ENCODE measurements around the gene P2RX7.
"Not testable (repeated sequence)": the region's sequence is repeated elsewhere in the genome, so short reads cannot be mapped to it uniquely, and the experiment has no call there.

The P2RX7 gene

DNA sequence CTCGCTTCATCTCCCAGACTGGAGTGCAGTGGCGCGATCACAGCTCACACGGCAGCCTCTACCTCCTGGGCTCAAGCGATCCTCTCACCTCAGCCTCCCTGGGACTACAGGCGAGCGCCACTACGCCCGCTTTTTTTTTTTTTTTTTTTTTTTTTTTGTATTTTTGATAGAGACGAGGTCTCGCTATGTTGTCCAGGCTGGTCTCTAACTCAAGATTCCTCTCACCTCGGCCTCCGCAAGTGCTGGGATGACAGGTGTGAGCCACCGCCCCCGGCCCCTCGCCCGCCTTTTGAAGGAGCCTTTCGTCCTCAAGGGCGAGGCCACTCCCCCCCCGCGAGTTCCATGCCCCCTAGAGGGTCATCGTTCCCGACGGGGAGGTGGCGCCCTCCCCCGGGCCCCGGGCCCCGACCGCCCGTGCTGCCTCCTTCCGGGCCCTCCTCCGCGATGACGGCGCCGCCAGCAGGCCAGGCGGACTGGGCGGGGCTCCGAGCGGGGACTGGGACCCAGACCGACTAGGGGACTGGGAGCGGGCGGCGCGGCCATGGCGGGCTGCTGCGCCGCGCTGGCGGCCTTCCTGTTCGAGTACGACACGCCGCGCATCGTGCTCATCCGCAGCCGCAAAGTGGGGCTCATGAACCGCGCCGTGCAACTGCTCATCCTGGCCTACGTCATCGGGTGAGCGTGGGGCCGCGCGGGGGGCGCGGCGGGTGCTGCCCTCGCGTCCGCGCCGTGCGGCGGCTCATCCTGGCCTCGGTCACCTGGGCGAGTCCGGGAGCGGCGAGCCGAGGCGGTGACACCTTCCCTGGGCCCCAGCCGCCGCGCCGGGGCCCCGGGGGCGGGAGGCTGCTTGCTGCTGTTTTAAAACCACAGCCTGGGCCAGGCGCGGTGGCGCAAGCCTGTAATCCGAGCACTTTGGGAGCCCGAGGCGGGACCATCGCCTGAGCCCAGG, 77.2 kb downstream of the P2RX7 start, which contains the start of gene P2RX4:
TSS of gene P2RX4 (plus strand) at position 506 of the 949 bp plus-strand sequence. CDS start at position 542, 36 bp downstream.
- DNase-seq = peak; percentile 23 to 92

DNA sequence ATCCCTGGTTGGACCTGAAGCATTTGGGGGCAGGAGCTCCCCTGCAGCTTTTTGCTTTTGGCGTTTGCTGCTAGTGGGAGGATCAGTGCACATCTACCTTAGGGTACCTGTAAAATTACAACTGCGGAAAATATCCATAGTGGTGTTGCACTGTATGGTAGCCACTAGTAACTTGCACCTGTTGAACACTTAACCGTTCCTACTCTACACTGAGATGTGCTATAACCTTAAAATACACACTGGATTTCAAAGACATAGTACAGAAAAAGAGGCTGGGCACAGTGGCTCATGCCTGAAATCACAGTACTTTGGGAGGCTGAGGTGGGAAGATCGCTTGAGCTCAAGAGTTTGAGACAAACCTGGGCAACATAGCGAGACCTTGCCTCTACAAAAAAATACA, 80.2 kb downstream of the P2RX7 start:
- no peak for DNase-seq

DNA sequence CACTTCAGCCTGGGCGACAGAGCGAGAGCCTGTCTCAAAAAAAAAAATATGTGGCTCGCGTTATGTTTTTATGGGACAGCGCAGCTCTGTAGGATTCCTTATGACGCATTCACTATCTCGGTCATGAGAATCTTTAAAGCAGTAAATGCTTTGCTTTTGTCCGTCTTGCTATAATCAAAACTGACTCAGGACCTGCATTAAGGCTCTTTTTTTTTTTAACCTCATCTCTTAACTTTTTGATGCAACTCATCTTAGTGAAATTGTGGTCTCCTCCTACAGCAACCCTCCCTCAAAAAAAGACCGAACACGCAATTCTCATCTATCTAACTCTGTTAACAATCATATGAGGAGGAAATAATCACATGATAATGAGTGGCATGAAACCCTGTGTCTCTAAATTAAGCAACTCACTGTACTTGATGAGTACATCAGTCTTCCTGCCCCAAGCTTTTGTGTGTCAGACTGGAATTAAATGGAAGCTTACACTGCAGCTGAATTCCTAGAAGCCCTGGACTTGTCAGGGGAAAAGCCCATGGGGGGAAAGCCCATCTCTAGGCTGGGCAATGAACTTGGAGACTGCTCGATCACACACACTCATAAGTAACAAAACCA, 81.6 kb downstream of the P2RX7 start:
- no peak for DNase-seq

DNA sequence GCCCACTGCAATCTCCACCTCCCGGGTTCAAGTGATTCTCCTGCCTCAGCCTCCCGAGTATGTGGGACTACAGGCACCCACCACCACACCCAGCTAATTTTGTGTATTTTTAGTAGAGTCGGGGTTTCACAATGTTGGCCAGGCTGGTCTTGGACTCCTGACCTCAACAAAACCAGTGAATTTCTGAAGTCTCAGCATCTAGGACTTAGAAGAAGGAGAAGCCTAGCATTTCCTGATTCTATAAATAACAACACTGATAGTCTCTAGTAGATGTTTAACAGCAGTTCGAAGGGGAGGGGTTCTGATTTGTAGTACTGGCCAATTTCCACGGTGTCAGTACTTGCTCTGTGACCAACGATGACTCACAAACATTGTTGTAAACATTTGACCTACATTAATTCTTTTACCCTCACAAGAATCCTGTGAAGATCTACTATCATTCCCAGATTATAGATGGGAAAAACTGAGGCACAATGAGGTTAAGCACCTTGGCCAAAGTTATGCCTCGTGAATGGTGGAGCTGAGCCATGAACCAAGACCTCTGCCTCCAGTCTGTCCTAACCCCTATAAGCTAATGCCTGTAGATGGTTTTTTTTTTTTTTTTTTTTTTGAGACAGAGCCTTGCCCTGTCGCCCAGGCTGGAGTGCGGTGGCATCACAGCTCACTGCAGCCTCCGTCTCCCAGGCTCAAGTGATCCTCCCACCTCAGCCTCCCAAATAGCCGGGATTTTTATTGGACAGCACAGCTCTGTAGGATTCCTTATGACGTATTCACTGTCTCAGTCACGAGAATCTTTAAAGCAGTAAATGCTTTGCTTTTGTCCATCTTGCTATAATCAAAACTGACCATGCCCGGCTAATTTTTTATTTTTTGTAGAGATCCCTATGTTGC, 82.4 kb downstream of the P2RX7 start:
- DNase-seq = no peak

DNA sequence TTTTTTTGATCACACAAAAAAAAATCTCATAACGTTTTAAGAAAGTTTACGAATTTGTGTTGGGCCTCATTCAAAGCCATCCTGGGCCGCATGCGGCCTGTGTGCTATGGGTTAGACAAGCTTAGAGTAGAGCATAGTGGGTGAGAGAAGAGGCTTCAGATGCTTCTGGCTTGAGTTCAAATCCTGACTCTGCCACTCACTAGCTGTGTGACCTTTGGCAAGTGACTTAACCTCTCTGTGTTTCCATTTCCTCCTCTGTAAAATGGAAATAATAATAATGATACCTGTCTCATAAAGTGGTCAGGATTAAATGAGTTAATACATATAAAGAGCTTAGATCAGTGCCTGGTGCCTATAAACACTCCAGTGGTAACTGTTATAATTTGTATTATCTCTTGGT, 83.4 kb downstream of the P2RX7 start:
- no peak for DNase-seq

DNA sequence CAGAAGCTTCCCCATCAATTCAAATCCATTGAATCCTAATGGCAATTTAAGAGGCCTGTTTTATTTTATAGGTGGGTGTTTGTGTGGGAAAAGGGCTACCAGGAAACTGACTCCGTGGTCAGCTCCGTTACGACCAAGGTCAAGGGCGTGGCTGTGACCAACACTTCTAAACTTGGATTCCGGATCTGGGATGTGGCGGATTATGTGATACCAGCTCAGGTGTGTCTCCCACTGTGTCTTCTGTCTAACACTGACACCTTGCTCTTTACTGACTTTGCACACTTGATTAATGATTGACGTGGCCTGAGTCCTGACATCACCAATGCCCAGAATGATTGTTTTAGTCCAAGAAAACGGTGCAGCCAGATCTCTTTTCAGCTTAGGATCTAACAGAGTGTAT, 84.4 kb downstream of the P2RX7 start:
- no peak for DNase-seq

GRCh38 chr12:121217761-121218160, 85.1 kb downstream of the P2RX7 start:
- DNase-seq = no peak

GRCh38 chr12:121218588-121219352, 86.1 kb downstream of the P2RX7 start:
- no peak for DNase-seq

DNA sequence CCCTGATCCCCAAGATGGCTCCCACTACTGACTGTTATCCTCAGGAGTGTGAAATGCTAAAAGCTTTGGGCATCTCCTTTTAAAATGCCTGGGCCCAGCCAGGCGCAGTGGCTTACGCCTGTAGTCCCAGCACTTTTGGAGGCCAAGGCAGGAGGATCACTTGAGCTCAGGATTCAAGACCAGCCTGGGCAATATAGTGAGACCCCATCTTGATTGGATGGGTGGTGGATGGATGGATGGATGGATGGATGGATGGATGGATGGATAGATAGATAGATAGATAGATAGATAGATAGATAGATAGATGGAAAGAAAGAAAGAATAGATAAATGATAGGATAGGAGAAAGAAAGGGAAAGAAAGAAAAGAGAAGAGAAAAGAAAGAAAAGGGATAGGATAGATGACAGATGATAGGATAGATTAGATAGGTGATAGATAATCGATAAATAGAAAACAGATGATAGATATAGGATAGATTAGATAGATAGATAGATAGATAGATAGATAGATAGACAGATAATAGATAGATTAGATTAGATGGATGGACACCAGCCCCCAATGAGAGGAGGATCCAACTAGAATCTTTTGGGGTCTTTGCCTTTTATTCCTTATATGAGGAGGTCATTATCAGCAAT, 86.8 kb downstream of the P2RX7 start:
- DNase-seq = no peak

GRCh38 chr12:121222847-121223246, 90.2 kb downstream of the P2RX7 start:
- no peak for DNase-seq

DNA sequence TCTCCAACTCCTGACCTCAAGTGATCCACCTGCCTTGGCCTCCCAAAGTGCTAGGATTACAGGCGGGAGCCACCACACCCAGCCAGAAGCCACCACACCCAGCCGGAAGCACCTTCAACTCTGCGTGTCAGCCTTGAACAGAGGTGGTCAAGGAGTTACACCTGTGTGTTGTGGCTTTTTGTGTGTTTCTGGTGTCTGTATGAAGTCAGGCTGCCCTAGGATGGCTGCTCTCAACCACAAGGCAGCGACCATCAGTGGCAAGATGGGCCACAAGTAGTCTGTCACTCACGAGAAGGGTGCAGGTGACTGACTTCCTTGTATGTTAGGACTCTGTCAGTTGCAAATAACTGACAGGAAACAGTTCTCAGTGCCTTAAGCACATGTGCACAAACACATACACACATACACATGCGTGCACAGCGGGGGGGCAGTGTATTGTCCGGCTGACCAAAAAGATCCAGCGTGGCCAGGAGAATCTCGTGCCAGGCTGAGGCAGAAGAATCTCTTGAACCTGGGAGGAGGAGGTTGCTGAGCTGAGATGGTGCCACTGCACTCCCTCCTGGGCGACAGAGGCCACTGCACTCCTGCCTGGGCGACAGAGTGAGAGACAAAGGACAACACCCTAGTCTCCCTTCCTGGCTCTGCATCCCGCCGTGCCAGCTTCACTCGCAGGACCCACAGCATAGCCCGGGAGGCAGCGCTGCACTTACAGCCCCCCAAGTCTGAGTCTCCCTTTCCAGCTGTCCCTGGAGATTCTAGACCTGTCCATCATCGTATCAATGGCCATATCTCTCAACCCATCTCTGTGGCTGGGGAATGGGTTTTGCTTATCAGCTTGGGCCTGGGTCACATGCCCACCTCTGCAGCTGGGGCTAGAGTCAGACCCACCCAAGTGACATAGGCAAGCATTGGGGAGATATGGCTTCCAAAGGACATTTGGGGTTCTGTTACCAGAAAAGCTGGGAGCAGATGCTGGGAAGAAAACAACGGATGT, 90.9 kb downstream of the P2RX7 start:
- peak in 1 of 2 experiments; percentile 51 for DNase-seq

DNA sequence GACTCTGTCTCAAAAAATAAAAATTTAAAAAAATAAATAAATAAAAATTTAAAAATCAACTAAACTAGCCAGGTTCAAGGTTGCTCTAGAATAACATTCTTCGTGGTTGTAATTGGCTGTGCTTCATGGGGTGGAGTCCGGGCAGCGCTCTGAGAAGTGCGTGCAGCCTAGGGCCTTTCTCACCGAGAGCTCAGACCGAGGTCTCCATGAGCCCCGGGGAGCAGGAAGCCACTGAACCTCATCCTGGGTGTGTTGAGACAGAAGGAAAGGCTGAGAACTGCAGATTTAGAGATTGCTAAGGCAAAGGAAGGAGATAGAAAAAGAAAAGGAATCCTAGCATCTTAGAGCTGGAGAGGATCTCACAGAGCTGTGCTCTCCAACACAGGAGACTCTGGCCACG, 91.9 kb downstream of the P2RX7 start:
- DNase-seq = no peak

GRCh38 chr12:121226399-121226798, 93.7 kb downstream of the P2RX7 start:
- DNase-seq = no peak

DNA sequence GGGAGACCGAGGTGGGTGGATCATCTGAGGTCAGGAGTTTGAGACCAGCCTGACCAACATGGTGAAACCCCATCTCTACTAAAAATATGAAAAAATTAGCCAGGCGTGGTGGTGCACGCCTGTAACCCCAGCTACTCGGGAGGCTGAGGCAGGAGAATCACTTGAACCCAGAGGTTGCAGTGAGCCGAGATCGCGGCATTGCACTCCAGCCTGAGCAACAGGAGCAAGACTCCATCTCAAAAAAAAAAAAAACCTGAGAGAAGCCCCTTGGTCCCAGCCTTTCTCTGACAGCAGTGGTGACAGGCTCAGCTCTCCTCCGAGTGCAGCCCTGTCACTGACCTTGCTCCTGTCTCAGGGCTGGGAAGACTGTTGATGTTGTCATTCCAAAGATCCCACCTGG, 94.2 kb downstream of the P2RX7 start:
- not testable (repeated sequence) for DNase-seq

DNA sequence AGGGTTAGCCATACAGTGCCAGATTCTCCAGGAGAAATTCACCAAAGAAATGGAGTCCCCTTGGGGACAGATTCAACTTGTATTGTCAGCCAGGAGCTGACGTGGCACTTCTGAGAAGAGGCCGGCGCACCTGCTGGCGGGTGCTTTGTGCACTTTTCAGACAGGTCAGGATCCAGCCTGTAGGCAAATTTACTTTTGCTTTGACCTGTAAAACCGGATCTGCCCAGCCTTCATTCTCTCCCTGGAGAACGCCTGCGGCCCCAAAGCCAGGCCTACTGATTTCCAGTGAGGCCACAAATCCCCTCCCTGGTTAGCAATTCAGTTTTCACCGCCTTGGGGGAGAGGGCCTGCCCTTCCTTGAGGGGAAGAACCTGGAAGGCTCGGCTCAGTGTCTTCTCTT, 94.6 kb downstream of the P2RX7 start:
- DNase-seq = peak; percentile 91 to 96

GRCh38 chr12:121228919-121229665, 96.4 kb downstream of the P2RX7 start:
- DNase-seq = no peak

GRCh38 chr12:121229826-121230537, 97.3 kb downstream of the P2RX7 start:
- DNase-seq = peak; percentile 58 to 91

DNA sequence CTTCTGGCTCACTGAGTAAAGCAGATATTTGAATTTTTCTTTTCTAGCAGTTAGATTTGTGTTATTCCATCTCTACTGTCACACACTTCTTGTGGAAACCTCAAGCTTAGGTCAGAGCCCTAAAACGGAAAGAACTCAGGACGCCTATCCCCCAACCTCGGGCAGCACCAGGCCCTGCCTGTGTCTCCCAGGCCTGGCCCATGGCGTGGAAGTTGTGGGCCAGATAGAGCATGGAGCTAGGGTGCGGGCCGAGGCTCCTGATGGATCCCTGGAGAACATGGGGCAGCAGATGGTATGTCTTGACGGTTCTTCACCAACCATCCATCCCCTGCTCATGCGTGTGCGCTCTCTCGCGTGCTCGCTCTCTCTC, 97.8 kb downstream of the P2RX7 start:
- DNase-seq = no peak

DNA sequence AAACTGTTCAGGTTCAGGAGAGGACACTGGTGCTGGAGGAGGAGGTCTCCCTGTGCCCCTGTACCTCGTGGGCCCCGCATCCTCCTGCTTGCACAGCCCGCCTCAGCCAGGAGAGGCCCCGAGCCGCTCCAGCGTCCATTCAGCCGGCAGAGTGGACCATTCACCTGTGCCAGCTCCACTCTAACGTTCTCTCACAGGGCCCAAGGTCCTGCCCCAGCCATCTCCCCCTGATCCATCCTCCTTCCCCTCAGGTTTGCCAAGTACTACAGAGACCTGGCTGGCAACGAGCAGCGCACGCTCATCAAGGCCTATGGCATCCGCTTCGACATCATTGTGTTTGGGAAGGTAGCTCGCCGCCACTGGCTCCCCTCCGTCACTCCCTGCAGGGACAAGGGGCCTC, 99.5 kb downstream of the P2RX7 start:
- no peak for DNase-seq

All from NCI-H526 (cell line).